GM12878 (cell line): ENCODE results near the gene PITPNM1. TPM values are rescaled to one million over a fixed set of nuclear protein-coding genes. Genes with fewer than 3 reads are reported as not detected.

Experiments
- ATAC-seq: fragments of 200-7000 bp; cut with Tn5 transposase; 3 replicates; pipeline ENCODE4 v1.9.1; 2020; ENCODE audit warnings: mild to moderate bottlenecking, moderate library complexity
- BruUV-seq: library from RNA; stranded (reverse); fragments of 400-500 nt; replicated peaks from 2 replicates; lab custom pipeline; 2021; lab: Mats Ljungman, UMichigan
- CTCF ChIA-PET: fragments of 300-600 bp; sonication (Branson Sonifier 250); formaldehyde crosslinking; extraction: SDS; loops from one replicate; lab custom pipeline; 2021; ENCODE audit warnings: inconsistent platforms; lab: Yijun Ruan, JAX
- POLR2A ChIA-PET: fragments of 350-600 bp; formaldehyde crosslinking; extraction: SDS; loops from one replicate; lab custom pipeline; 2021; ENCODE audit warnings: inconsistent platforms; lab: Charles Lee
- RAD21 ChIA-PET: fragments of 300-600 bp; sonication (Branson Sonifier 250); formaldehyde crosslinking; loops from one replicate; lab custom pipeline; 2023; ENCODE audit warnings: antibody characterized with exemption; ENCODE audit not compliant: unreplicated experiment; lab: Charles Lee
- SMC1A ChIA-PET: fragments of 300-600 bp; sonication (Branson Sonifier 250); formaldehyde crosslinking; loops from one replicate; lab custom pipeline; 2023; ENCODE audit not compliant: unreplicated experiment, uncharacterized antibody; lab: Charles Lee
- DNase-seq: peaks from one replicate; pipeline ENCODE4 v3.0.0-alpha.2; 2011; ENCODE audit warnings: low read depth, low spot score
- FAIRE-seq: peaks from 3 replicates; lab custom pipeline; 2011; peaks lifted over from hg19 to GRCh38; lab: Jason Lieb, UNC
- H2AFZ ChIP-seq: 2 replicates; pipeline ENCODE4 v1.6.0; 2011; ENCODE audit warnings: low read depth, low read length, control low read depth; ENCODE audit not compliant: control insufficient read depth
- H3K27ac ChIP-seq: 2 replicates; pipeline ENCODE4 v1.5.1; 2011; ENCODE audit warnings: control low read depth; ENCODE audit not compliant: control insufficient read depth, insufficient read depth
- H3K27me3 ChIP-seq, 2 experiments: replicated peaks in 1 of 2; 2 replicates each; pipeline versions ENCODE4 v1.6.0 to v1.6.1; 2011; ENCODE audit warnings: low read length in 1 of 2; ENCODE audit not compliant: control insufficient read depth in 2 of 2, insufficient read depth in 2 of 2
- H3K36me3 ChIP-seq, 2 experiments: 2 replicates each; pipeline ENCODE4 v1.5.1; 2011; ENCODE audit warnings: low read length in 1 of 2; ENCODE audit not compliant: control insufficient read depth in 2 of 2, insufficient read depth in 2 of 2
- H3K4me1 ChIP-seq: 2 replicates; pipeline ENCODE4 v1.6.1; 2011; ENCODE audit warnings: mild to moderate bottlenecking, low read length, moderate library complexity, mixed read lengths; ENCODE audit not compliant: control insufficient read depth, insufficient read depth
- H3K4me2 ChIP-seq: 2 replicates; pipeline ENCODE4 v1.6.0; 2011; ENCODE audit warnings: control low read depth; ENCODE audit not compliant: control insufficient read depth, insufficient read depth
- H3K4me3 ChIP-seq: fragments of 200-600 bp; sonication (generic); 2 replicates; pipeline ENCODE4 v1.5.1; 2016
- H3K79me2 ChIP-seq: 2 replicates; pipeline ENCODE4 v1.6.0; 2011; ENCODE audit warnings: low read length; ENCODE audit not compliant: control insufficient read depth, insufficient read depth
- H3K9ac ChIP-seq: 2 replicates; pipeline ENCODE4 v1.8.0; 2011; ENCODE audit warnings: low read length, control low read depth, mixed read lengths; ENCODE audit not compliant: control insufficient read depth, insufficient read depth
- H3K9me3 ChIP-seq: replicated peaks from 3 replicates; pipeline ENCODE4 v1.5.1; 2011; ENCODE audit warnings: mild to moderate bottlenecking, low read length; ENCODE audit not compliant: control insufficient read depth, insufficient read depth
- H4K20me1 ChIP-seq: 2 replicates; pipeline ENCODE4 v1.6.0; 2011; ENCODE audit not compliant: control insufficient read depth, insufficient read depth
- BCL3 ChIP-seq: IDR thresholded peaks from 2 replicates; pipeline ENCODE4 v1.6.1; 2011; ENCODE audit warnings: borderline replicate concordance, low read depth, mild to moderate bottlenecking, moderate library complexity, low read length; ENCODE audit not compliant: insufficient read depth, poor library complexity, severe bottlenecking
- CREB1 ChIP-seq: IDR thresholded peaks from 2 replicates; pipeline ENCODE4 v1.6.1; 2012; ENCODE audit warnings: low read depth, mild to moderate bottlenecking, inconsistent platforms
- WGBS: methylation state at CpG from one replicate; pipeline ENCODE4 v1.1.6; 2016; ENCODE audit warnings: low lambda C conversion rate; ENCODE audit not compliant: insufficient replicate concordance, insufficient coverage; ENCODE audit errors: missing lambda C conversion rate; 5-methylcytosine and 5-hydroxymethylcytosine counted together
- in situ Hi-C: fragments of 300-500 bp; cut with MboI; formaldehyde crosslinking; loops from 9 replicates; pipeline ENCODE4 v1.14.3; 2018; ENCODE audit warnings: mixed read lengths
- intact Hi-C: fragments of 100-400 bp; cut with micrococcal nuclease; formaldehyde crosslinking; loops from one replicate; pipeline ENCODE4 v1.14.2; 2022; ENCODE audit not compliant: unreplicated experiment
- polyA plus RNA-seq, 11 experiments: library from polyadenylated mRNA; depleted of rRNA in 4 of 11; unstranded in 6 of 11; stranded (reverse) in 5 of 11; fragments of >200 nt; fragmentation: Nextera tagmentation in 4 of 11; fragmentation: Illumina TruSeq in 1 of 11; extraction: Ambion mirVana in 4 of 11; extraction: Trizol in 1 of 11; gene quantifications; 1 replicate in 1 of 11; 2 replicates in 10 of 11; pipeline versions ENCODE4 v1.2.1 to v1.2.3, GENCODE V29; 2011 to 2016; ENCODE audit warnings: inconsistent platforms in 2 of 11, missing spikeins in 2 of 11, low read depth in 1 of 11
- total RNA-seq, 4 experiments: library from RNA; depleted of rRNA in 3 of 4; stranded (reverse); fragments of >200 nt in 3 of 4; fragmentation: Illumina TruSeq in 1 of 4; extraction: Trizol in 1 of 4; gene quantifications; 2 replicates each; pipeline versions ENCODE4 v1.2.1 to v1.2.3, GENCODE V29; 2013 to 2021

The PITPNM1 gene
- total and polyA plus RNA-seq, 10 of the 15 experiments (the other 5 are each of a cell fraction or from before 2014, with no cell fraction given): 0.11 to 56.8 (median 16.5) TPM

DNA sequence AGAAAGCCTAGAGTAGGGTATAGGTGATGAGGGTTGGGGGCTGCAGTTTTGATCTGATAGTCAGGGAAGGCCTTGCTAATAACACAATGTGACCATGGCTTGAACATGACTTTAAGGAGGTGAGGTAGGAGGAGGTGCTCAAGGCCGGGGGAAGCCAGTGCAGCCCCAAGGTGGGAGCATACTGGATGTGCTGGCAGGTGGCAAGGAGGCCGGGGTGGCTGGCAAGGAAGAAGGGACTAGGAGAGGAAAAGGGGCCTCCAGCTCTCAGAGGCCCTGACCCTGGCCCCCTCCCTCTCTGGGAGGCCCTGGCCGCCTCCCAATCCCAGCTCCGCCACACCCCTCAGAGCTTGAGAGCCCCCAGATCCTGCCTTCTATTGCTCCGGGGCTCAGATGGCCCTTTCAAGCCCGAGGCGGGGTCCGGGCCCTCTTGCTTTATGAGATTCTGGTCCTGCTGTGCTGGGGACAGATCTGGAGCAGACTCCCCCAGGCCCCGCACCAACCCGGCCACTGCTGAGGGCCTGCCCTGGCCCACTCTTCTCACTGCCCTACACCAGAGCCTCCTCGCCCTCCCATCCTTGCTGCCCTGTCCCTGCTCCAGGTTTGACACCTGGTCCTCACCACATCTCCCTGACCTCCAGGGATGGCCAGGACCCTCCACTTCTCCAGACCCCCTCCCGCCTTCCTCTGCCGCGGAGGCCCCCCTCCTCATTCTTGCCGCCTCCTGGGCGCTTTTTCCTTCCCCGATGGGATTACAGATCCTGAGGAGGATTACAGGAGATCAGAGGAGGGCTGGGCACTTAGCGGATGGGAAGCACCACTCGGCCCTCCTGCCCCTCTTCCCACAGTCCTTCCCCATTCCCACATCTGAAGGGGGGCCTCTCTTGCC is 1.8 kb downstream of the PITPNM1 start:
- no peaks in the 10 kb centered on the region for H3K9me3 ChIP-seq
- no peak overlapping the region for H3K27ac ChIP-seq
- ChIA-PET CTCF (interaction anchor here (0.6 to 0.7 kb wide), 2 partner anchors 382 to 884 kb away, joined by 3 to 5 read pairs; no protein-coding TSS in a partner anchor), SMC1A (interaction anchor here (0.5 to 4.3 kb wide), 2 partner anchors 17 to 66 kb away, joined by 3 to 23 read pairs; partner anchors contain the start of gene PTPRCAP), POLR2A (interaction anchor here (0.5 to 1.3 kb wide), 4 partner anchors 17 to 151 kb away, joined by 3 to 4 read pairs (median 3); partner anchors contain the start of genes POLD4 and TBC1D10C), RAD21 (interaction anchor here (1.1 to 1.5 kb wide), 3 partner anchors 16 to 103 kb away, joined by 3 read pairs; no protein-coding TSS in a partner anchor)
- intact Hi-C loops (no loop called here), in situ Hi-C loops (no loop called here)
- WGBS: 80% methylated on average over 18 of the region's 19 CpGs
- H3K4me3 ChIP-seq: peak overlapping the region; percentile 94; the same call in 1 of the 2 replicates
- peaks cover 32% of the 10 kb centered on the region for H3K79me2 ChIP-seq
- H3K36me3 ChIP-seq: peaks cover 0 to 3% of the 10 kb centered on the region in 2 experiments; a peak in 2 of 4 replicates
- H3K4me1 ChIP-seq: peaks cover 23% of the 10 kb centered on the region
- TF ChIP-seq BCL3: no peak
- no peak for TF ChIP-seq CREB1
- DNase-seq (no peak), ATAC-seq (no peak), FAIRE-seq (no peak)
- H2AFZ ChIP-seq: no peak overlapping the region
- H4K20me1 ChIP-seq: no peaks in the 10 kb centered on the region
- no peaks in the 10 kb centered on the region for H3K27me3 ChIP-seq
- no TSS peak for BruUV-seq
- peak overlapping the region; percentile 71 for H3K4me2 ChIP-seq
- peak overlapping the region; percentile 51 for H3K9ac ChIP-seq
